SK-MEL-5 (cell line): ENCODE data around the gene LMAN2L. TPM values are rescaled to one million over a fixed set of nuclear protein-coding genes. Genes with fewer than 3 reads are reported as not detected.

ENCODE experiments used
- DNase-seq: peaks from one replicate; pipeline ENCODE4 v3.0.0-alpha.2; 2016; ENCODE audit warnings: low read depth, low spot score
- in situ Hi-C: cut with HindIII; loops from 2 replicates; pipeline ENCODE4 v1.10.0; 2016; ENCODE audit warnings: low sequenced_read_pairs, high pct_unique_total_duplicates, low pct_unique_long_range_greater_than_20kb
- total RNA-seq: library from RNA; depleted of rRNA; stranded (reverse); fragments of >200 nt; shearing (Covaris generic); gene quantifications from 2 replicates; pipeline ENCODE4 v1.2.3, GENCODE V29; 2014

The LMAN2L gene
- total RNA-seq, 1 experiment from 2014 or later, result 21.9 TPM

- in situ Hi-C loops, result no loop called here
- no peak for DNase-seq
Observed at GRCh38 chr2:96762529-96763311, 22.9 kb upstream of the LMAN2L start.

GRCh38 chr2:96760986-96761832, 21.3 kb upstream of the LMAN2L start:
- DNase-seq, result no peak
- in situ Hi-C loops, result no loop called here

DNA sequence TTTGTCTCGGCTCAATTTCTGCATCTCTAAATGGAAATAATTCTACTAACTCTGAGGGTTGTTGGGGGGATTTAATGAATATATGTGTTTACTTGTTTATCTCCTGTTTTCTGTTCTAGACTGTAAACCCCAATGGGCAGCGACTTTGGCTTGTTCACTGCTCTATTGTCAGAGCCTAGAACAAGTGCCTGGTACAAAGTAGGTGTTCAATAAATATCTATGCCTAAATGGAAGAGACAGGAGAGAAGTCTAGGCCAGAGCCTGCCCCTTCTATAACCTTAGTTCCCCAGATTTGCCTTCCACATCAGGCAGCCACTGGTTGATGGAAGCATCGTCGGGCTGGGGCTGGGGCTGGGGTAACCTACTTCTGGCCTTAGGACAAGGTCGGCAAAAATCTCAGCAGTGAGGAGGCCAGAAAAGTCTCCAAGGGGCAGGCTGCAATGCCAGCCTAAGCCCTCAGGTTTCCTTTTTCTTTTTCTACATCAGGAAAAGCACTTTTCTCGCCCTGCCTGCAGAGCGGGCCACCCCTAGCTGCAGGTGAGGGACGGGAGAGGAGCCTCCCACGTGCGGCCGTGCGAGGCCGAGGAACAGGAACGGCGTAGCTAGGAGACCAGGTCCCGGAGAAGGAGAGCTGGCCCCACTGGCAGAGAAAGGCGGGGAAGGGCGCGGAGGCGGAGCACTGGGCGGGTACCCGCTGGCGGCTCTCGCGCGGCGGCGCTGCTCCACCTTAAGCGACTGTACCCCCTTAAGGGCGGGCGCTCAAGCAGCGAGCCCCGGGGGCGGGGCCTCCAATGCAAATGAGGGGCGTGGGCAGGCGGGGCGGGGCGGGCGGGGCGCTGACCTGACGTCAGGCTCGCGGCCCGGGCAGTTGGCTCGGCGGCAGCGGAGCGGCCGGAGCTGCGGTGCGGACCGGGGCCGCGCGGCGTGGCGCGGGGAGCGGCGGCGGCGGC, 20.4 kb upstream of the LMAN2L start, which contains the start of gene CNNM4:
TSS of gene CNNM4 (plus strand) at position 867 of the 950 bp plus-strand sequence. CDS start 98 bp downstream, outside the sequence.
- in situ Hi-C loops, result no loop called here
- DNase-seq, result peak; percentile 86

GRCh38 chr2:96759548-96759947, 19.7 kb upstream of the LMAN2L start:
- in situ Hi-C loops, result no loop called here
- no peak for DNase-seq

- no peak for DNase-seq
- in situ Hi-C loops, result no loop called here
Observed at GRCh38 chr2:96758987-96759386, 19.1 kb upstream of the LMAN2L start.

DNA sequence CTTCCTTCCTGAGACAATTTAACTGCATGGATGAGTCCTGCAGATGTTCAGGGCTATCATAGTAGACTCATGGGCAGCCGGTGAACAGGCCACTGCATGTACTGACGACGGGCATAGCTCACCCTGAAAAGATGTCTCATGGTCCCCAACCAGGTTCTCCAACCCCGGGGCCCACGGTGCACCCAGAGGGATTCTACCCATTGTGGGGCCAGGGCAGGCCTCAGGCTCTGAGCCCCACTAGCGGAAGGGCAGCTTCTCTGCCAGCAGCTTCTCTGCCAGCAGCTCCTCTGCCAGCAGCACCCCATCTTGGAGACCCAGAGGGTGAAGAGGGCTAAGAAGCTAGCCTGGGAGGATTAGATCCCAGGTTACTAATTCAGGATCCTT, 17.6 kb upstream of the LMAN2L start:
- DNase-seq, result no peak
- in situ Hi-C loops, result no loop called here

DNA sequence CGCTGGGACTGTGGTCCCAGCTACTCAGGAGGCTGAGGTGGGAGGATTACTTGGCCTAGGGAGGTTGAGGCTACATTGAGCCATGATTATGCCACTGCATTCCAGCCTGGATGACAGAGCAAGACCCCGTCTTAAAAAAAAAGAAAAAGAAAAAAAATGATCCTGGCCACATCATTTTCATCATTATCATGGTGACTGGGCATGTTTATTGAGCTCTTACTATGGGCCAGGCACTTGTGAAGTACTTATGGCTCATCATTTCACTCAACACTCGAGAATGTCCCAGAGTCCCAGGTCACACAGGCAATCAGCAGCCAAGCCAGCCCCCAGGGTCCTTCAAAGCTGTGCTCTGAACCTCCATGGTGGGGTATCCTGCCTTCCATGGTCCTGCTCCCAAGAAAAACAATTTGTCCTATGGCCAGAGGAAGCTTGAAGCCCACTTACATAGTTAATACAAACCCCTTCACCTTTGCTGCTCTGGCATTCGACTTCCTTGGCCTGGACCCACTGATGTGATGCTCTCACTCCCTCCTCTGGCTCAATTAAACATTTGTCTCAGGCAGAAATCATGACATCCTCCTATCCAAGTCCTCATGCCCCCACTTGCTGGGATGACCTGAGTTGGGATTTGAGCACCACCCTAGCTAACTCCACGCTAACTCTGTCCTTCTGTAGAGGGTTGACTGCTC, 17.1 kb upstream of the LMAN2L start:
- in situ Hi-C loops, result no loop called here
- no peak for DNase-seq

DNA sequence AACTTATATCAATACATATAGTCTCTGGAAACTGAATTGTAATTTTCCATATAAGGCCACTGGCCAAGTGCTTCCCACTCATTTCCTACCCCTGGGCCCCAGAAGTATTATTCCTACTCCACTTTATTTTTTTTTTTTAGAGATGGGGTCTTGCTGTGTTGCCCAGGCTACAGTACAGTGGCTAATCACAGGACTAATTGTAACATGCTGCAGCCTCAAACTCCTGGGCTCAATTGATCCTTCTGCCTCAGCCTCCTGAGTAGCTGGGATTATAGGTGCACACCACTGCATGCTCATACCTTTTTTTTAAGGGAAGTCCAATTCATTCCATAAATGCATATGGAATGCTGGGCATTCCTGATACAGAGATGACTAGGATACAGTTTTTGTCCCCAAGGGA, 14.5 kb upstream of the LMAN2L start:
- in situ Hi-C loops, result no loop called here
- DNase-seq, result no peak

DNA sequence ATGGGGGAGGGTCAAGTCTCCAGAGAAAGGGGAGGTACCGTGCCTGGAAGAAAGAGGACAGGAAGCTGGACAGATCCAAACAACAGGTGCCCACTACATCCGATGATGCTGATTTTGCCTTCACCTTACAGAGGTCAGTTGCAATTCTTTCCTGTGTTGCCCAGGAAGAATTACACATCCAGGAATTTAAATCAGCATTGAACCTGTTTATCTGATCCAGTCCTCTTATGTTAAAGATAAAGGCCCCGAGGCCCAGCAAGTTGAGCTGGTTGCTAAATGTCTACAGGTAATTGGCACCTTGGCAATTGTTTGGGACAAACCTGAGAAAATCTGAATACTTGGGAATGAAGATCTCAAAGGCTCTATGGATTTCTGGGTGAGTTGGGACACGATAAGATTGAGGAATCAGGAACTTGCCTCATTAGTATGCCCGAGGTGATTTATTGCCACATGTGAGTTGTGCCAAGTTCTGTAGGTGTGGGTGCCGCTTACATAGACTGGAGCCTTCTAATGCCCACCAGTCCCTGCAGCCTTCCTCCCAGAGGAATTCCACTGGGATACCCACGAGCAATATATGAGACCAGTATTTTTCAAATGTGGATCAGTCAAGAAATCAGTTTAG, 13.9 kb upstream of the LMAN2L start:
- no peak for DNase-seq
- in situ Hi-C loops, result no loop called here

- in situ Hi-C loops, result no loop called here
- DNase-seq, result no peak
Observed at GRCh38 chr2:96751800-96752199, 11.9 kb upstream of the LMAN2L start.

GRCh38 chr2:96747061-96747617, 7.3 kb upstream of the LMAN2L start:
- in situ Hi-C loops, result no loop called here
- no peak for DNase-seq

DNA sequence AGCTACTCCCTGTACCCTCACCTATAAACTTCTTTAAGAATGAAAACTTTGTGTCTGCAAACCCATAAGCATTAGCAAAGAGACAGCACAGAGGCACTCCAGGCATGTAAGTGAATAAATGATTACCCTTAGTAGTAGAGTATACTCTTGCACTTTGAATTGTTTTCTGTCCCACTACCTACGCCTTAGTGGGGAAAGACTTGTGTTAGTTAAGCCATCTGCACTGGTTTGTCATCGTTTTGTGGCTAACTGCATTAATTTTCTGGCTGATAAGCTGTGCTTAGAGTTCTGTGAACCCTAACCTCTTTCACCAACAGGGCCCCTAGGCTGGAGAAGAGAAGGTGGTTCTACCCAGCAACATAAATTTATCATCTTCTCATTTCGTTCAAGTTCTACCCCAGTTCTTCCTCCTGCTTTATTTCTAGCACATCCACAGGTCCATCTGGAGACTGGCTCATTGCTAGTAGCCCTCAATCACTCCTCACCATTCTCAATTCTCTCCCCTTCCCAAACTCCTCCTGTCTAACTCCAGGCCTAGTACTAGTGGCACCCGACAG, 710 bp downstream of the LMAN2L start:
- DNase-seq, result no peak
- in situ Hi-C loops, result no loop called here

DNA sequence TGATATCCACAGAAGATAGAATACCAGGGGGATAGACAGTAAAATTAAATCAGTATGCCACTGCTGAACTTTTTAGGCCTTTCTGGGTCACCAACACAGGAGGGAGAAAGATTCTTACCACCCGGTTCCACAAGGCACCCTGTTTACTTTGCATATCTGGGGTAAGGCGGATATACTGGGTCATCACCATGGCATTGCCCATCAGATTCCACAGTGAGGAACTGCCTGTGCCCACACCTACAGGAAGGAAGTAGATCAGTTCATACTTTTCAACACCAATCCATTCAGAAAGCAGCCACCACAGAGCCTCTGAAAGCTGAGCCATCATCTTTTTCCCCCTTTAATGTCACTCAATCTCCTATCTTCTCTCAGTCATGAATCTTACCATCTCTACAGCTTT, 2.0 kb downstream of the LMAN2L start:
- DNase-seq, result no peak
- in situ Hi-C loops, result no loop called here

GRCh38 chr2:96737251-96737650, 2.6 kb downstream of the LMAN2L start:
- in situ Hi-C loops, result no loop called here
- no peak for DNase-seq

DNA sequence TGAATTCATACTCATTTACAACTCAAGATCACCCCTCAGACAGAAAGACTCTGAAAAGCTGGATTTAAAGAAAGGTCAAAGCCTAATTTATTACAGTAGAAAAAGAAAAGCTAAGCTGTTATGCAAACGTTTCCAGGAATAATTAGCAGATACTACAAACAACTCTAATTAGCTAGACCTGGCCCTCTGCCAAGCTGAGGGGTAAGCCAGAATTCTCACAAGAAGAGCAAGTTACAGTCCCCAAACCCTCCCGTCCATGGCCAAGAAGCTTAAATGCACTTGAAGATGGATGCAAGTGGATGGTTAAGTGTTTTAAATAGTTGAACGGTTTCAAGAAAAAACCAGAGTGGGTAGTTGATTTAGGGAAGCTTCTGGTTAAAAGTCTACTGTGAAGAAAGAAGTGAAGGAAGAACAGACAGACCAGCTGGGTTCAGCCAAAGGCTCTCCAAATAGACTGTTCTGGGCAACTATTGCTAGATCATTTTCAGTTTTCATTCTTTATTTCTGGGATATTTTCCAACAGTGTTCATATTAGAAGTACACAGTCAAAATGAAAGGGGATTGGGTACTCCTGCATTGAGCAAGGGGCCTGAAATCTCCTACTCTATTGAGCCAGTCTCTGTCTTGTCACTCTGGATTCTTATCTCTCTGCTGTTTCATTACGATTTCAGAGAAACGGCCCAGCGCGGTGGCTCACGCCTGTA, 4.8 kb downstream of the LMAN2L start:
- DNase-seq, result no peak
- in situ Hi-C loops, result no loop called here

GRCh38 chr2:96733931-96734330, 5.9 kb downstream of the LMAN2L start:
- DNase-seq, result no peak
- in situ Hi-C loops, result no loop called here
